MV-4-11 (cell line): ENCODE results near the gene EGR2.
"Not testable (repeated sequence)": the region's sequence is repeated elsewhere in the genome, so short reads cannot be mapped to it uniquely, and the experiment has no call there.

Experiments
- DNase-seq: peaks from one replicate; lab custom pipeline; 2025; lab: John Stamatoyannopoulos, UW

Gene EGR2

DNA sequence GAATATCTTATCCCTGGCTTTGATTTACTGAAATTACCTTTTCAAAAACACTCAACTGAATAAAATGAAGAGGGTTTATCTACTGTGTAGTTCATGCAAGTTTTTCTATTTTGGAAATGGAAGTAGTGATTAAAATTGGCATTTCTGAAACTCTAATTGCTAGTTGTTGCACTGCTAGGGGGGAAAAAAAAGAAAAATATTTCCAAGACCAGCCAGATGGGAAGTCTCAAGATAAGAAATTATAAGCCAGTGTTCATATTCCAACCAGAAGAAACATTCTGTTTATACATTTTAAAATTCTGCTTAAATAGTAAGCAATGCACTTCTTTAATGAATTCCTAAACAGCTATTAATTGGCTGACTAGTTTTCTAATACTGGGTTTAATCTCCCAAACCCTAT is 21.1 kb downstream of the EGR2 start:
- no peak for DNase-seq

DNA sequence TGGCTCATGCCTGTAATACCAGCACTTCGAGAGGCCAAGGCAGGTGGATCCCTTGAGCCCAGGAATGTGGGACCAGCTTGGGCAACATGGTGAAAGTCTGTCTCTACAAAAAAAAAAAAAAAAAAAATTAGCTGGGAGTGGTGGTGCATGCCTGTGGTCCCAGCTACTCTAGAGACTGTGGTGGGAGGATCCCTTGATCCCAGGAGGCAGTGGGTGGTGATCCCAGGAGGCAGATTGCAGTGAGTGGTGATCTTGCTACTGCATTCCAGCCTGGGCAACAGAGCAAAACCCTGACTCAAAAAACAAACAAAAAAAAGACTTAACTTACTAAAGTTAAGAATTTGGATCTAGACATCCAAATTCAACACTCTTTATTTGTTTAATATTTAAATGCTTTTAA is 21.9 kb downstream of the EGR2 start:
- no peak for DNase-seq

GRCh38 chr10:62792261-62792660 is 23.9 kb downstream of the EGR2 start:
- DNase-seq: no peak

- no peak for DNase-seq
These were observed 25.6 kb downstream of the EGR2 start for GRCh38 chr10:62790571-62790970.

DNA sequence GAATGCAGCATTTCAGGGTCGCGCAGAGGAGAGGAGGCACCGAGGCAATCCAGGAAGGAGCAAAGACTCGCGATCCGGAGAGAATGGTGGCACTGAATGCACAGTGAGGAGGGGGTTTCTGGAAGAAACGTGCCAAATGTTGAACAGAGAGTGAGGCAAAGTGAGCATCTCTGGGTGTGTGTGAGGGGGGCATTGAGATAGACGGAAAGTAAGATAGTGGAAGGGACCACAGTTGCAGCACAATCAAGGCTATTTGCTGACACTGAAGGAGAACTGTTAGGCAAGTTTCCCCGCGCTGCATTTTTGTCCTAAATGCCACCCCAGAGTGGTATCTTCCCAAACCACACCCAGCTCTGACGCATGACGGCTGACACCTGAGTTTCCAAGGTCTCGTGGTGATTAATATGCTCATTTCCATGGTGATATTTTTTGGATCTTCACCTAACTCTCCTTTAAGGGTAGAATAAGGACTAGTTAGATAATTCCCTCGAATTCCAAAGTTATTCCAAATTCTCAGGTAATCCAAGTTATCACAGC is 26.1 kb downstream of the EGR2 start:
- DNase-seq: no peak

DNA sequence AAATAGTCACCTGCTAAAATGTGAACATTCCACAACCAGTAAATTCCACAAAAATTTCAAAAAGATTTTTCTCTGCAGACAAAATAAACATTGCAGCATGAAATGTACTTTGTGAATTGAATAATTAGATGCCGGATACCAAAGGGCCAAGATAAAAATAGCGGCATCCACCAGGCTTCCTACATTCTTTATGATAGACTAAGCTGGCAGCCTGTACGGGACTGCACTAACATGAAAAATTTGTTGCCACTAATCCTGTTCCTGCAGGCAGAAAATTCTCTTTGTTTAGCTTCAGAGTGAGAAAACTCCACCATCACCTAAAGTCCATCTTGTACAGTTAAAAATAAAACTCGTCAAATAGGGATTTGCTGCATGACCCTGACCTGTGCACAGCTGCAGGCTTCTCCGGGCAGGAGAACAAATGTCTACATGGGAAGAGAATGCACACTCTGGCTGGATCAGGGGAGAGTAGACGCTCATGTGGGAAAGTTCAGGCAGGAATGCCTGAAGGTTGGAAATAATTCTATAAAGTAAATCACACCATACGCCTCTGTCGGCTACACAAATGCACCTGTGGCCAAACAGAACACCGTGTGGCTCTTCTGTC is 27.2 kb downstream of the EGR2 start:
- DNase-seq: no peak

DNA sequence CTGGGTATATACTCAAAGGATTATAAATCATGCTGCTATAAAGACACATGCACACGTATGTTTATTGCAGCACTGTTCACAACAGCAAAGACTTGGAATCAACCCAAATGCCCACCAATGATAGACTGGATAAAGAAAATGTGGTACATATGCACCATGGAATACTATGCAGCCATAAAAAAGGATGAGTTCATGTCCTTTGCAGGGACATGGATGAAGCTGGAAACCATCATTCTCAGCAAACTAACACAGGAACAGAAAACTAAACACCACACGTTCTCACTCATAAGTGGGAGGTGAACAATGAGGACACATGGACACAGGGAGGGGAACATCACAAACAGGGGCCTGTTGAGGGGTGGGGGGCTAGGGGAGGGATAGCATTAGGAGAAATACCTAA is 27.9 kb downstream of the EGR2 start:
- not testable (repeated sequence) for DNase-seq

- not testable (repeated sequence) for DNase-seq
These were observed 31.6 kb downstream of the EGR2 start for GRCh38 chr10:62784537-62784936.

DNA sequence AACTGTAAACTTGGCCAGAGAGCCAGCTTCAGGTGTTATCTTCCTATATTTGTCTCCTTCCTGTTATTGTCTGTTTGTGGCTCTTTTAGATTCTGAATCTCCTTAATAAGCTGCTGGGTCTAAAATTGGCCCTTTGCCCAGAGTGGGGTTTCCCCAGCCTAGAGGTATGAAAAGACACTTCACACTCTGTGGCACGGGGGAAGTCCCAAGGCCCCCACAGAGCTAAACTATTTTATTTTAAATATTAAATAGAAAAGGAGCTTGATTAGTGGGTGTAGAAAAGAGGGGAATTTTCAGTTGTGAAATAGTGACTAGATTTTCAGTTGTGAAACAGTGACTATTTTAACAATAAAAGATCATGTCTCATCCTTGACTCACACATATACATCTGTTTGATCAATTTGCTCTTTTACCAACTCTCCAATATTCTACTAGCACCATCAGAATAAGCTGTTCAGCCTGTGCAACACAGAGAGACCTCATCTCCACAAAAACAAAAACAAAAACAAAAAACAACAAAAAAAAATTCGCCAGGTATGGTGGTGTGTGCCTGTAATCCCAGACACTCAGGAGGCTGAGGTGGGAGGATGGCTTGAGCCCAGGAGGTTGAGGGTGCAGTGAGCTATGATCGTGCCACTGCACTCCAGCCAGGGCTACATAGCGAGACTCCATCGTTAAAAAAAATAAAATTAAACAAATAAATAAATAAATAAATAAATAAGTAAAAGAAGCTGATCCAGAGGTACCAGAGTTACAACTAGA is 36.5 kb downstream of the EGR2 start:
- no peak for DNase-seq

GRCh38 chr10:62778125-62778524 is 38.0 kb downstream of the EGR2 start:
- no peak for DNase-seq

GRCh38 chr10:62772186-62772974 is 43.8 kb downstream of the EGR2 start:
- DNase-seq: no peak

DNA sequence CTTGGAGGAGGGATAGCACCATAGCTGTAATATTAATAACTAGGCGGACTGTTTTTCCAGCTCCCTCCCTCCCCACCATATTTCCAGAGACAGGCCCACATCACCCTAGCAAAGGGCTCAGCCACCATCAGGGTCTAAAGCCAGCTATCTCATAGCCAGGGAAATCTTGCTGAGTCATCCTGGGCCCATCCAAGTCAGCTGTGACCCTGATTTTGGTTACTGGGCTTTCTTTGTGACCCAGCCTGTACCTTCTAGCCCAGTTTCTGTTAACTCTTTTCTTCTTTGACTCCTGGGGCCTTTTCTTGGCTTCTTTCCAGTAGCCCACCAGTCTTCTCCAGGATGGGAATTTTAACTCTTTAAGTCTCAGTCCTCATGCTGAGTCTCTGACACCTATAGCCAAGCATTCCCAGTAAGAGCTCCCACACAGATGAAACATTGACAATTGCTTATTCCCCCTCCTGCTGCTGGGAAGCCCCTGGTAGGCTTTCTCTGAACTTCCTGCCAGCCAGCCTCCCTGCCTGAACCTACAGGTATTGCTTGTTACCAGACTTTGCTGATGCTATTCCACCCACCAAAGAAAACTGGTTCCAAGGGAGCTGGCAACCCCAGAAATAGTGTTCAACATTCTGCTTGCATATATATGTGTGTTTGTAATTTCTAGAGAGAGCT is 46.5 kb downstream of the EGR2 start:
- no peak for DNase-seq

DNA sequence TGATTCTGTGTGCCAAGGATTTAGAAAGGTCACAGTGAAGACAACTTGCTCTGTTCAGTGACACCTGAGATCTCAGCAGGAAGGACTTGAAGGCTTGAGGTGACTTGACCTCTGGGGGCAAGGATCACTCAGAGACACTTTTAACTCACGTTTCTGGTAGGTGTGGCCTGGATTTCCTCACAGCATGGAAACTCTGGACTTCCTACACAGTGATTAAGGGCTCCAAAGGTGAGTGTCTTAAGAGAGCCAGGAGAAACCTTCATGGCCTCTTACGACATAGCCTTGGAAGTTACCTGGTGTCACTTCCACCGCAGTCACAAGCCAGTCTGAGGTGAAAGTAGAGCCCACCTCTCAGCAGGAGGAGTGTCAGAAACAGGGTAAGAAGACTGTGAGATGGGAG is 49.8 kb downstream of the EGR2 start:
- DNase-seq: no peak

DNA sequence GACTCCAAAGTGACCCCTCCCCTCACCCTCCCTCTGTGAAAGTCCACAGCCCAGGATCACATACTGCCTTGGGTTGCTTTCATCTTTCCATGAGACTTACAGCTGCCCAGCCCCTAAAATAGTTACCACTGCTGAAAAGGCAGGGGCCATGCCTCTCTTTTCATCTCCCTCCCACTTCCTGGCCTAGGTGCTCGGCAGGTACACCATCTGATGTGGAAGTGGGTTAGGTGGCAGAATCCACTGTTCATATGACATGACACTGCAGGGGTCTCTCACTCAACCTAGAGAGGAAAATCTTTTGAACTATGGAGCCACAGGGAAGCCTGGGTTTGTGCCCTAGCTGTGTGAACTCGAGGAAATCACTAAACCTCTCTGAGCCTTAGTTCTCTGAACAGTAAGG is 50.4 kb downstream of the EGR2 start:
- no peak for DNase-seq

GRCh38 chr10:62764011-62764410 is 52.2 kb downstream of the EGR2 start:
- DNase-seq: peak; percentile 3

DNA sequence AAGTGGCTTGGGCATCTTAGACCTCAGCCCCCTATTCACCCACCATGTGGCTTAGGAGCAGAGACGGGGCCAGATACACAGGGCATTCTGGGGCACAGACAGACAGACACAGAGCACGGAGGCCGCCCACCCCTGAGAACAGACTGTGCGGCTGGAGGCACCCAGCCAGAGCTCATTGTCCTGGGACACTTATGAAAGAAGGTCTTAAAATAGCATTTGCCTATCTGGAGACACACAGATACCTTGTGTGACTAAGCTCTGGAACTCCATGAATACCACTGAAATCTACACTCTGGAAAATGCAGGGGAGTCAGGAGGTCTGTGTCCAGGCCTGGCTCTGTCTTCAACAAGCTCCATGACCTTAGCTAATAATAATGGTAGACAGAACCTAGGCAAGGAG is 53.0 kb downstream of the EGR2 start:
- DNase-seq: no peak
